Common myeloid progenitor, CD34-positive (primary cell): ENCODE results near the gene DNAH9.

Experiments used
- CTCF ChIA-PET: fragments of 350-600 bp; sonication (Branson Sonifier 250); formaldehyde crosslinking; loops from one replicate; lab custom pipeline; 2021; ENCODE audit warnings: antibody characterized with exemption; lab: Charles Lee
- POLR2A ChIA-PET: fragments of 350-600 bp; sonication (Branson Sonifier 250); formaldehyde crosslinking; loops from one replicate; lab custom pipeline; 2021; ENCODE audit warnings: antibody characterized with exemption; lab: Charles Lee
- DNase-seq, 3 donors: peaks; one replicate each; pipeline versions ENCODE4 v3.0.0 to v3.0.0-alpha.2; 2013
- H3K27ac ChIP-seq, 2 experiments: 1 replicate in 1 of 2; 2 replicates in 1 of 2; pipeline ENCODE4 v1.7.0; 2013; ENCODE audit warnings: inconsistent platforms in 2 of 2, low read length in 2 of 2, mild to moderate bottlenecking in 2 of 2, low read depth in 1 of 2, moderate library complexity in 1 of 2; ENCODE audit not compliant: severe bottlenecking in 2 of 2, insufficient read depth in 1 of 2, poor library complexity in 1 of 2
- H3K27me3 ChIP-seq, 5 experiments: replicated peaks in 2 of 5; 1 replicate in 3 of 5; 2 replicates in 2 of 5; pipeline versions ENCODE4 v1.6.1 to v1.7.0; 2013; ENCODE audit warnings: low read length in 4 of 5, mild to moderate bottlenecking in 2 of 5, moderate library complexity in 2 of 5, inconsistent platforms in 1 of 5; ENCODE audit not compliant: insufficient read depth in 5 of 5, control insufficient read depth in 4 of 5
- H3K36me3 ChIP-seq, 4 experiments: 1 replicate in 2 of 4; 2 replicates in 2 of 4; pipeline versions ENCODE4 v1.6.1 to v1.7.0; 2013; ENCODE audit warnings: low read length in 3 of 4, control low read depth in 1 of 4, mild to moderate bottlenecking in 1 of 4; ENCODE audit not compliant: control insufficient read depth in 4 of 4, insufficient read depth in 4 of 4
- H3K4me1 ChIP-seq, 4 experiments: 1 replicate in 3 of 4; 2 replicates in 1 of 4; pipeline versions ENCODE4 v1.6.1 to v1.7.1; 2013; ENCODE audit warnings: low read length in 3 of 4, mild to moderate bottlenecking in 3 of 4, control low read depth in 1 of 4, inconsistent platforms in 1 of 4, moderate library complexity in 1 of 4; ENCODE audit not compliant: control insufficient read depth in 4 of 4, insufficient read depth in 4 of 4; ENCODE audit errors: control extremely low read depth in 1 of 4
- H3K4me3 ChIP-seq, 7 experiments: 1 replicate in 4 of 7; 2 replicates in 3 of 7; pipeline versions ENCODE4 v1.5.1 to v1.7.0; 2013; ENCODE audit warnings: mild to moderate bottlenecking in 7 of 7, low read length in 6 of 7, moderate library complexity in 6 of 7, inconsistent platforms in 2 of 7, low read depth in 2 of 7, control low read depth in 1 of 7; ENCODE audit not compliant: insufficient read depth in 4 of 7, control insufficient read depth in 1 of 7; ENCODE audit errors: extremely low read depth in 1 of 7
- H3K9me3 ChIP-seq, 5 experiments: 1 replicate in 4 of 5; 2 replicates in 1 of 5; pipeline versions ENCODE4 v1.6.1 to v1.7.1; 2013; ENCODE audit warnings: low read length in 4 of 5, mild to moderate bottlenecking in 2 of 5, inconsistent platforms in 1 of 5, low read depth in 1 of 5, moderate library complexity in 1 of 5; ENCODE audit not compliant: control insufficient read depth in 4 of 5, insufficient read depth in 2 of 5; ENCODE audit errors: control extremely low read depth in 1 of 5
- WGBS: methylation state at CpG from one replicate; pipeline ENCODE4 v1.1.5; 2013; ENCODE audit not compliant: insufficient coverage; 5-methylcytosine and 5-hydroxymethylcytosine counted together

DNAH9 gene

DNA sequence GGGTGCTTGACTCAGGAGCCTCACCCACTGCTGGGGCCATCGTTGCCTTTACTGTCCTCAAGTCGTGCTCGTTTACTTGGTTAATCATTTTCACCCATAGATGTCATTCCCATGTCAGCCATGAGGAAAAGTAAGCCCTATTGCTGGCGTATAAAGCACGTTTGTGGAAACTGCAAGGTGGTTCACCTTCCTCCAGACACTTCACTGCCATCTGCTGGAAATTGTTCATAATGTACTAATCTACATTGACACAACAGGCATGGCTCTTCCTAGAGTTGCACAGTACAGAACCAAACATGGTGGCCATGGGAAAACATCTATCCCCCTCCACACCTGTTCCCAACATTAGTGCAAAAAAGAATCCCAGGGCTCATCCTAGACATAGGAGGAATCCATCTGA, 282.4 kb downstream of the DNAH9 start:
- Histone ChIP-seq H3K9me3 (no peaks in the 10 kb centered on the region), H3K27ac (no peak overlapping the region), H3K27me3 (no peaks in the 10 kb centered on the region), H3K4me3 (no peak overlapping the region), H3K4me1 (no peaks in the 10 kb centered on the region), H3K36me3 (no peaks in the 10 kb centered on the region)
- no peak for DNase-seq
- ChIA-PET POLR2A (no interaction called here), CTCF (no interaction called here)
- 55% methylated on average over 4 of the region's 5 CpGs for WGBS

DNA sequence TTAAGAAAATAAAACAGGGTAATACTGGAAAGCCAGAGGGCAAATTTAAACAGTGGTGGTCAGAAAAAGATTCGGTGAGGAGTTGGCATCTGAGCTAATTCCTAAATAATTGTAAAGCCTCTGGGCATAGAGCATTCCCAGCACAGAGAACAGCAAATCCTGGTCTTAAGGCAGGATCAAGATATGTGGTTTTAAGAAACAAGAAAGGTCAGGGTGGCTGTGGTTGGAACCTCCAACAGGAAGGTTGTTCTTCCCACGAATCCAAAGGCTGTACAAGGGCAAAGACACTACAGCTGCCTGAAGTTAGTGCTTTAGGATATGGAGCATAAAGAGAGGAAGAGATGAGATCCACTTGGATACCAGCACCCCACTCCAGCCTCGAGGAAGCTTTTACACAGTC, 284.4 kb downstream of the DNAH9 start:
- Histone ChIP-seq H3K4me1 (no peaks in the 10 kb centered on the region), H3K27ac (no peak overlapping the region), H3K9me3 (no peaks in the 10 kb centered on the region), H3K4me3 (no peak overlapping the region), H3K27me3 (no peaks in the 10 kb centered on the region), H3K36me3 (no peaks in the 10 kb centered on the region)
- ChIA-PET CTCF (interaction anchor here (1.0 kb wide), 1 partner anchor 11 kb away, joined by 3 read pairs; no protein-coding TSS in a partner anchor), POLR2A (no interaction called here)
- DNase-seq: no peak
- WGBS: 100% methylated on average over 1 of the region's 3 CpGs

DNA sequence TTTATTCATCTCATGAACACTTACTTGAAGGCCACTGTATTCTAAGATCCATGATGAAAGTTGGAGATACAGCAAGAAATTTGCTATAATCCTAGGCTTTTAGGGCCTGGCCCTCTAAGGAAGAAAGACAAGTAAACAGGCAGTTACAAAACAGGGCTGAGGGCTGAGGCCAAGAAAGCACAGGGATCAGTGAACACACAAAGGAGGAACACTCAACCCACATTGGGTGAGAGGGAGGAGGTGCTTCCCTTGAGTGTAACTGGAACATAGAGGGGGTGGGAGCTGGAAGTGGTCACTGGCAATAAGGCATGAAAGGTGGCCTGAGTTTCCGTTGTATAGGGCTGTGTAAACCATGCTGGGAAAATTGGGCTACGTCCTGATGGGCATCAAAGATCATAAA, 286.8 kb downstream of the DNAH9 start:
- Histone ChIP-seq H3K4me3 (no peak overlapping the region), H3K27me3 (no peaks in the 10 kb centered on the region), H3K27ac (no peak overlapping the region), H3K9me3 (no peaks in the 10 kb centered on the region), H3K4me1 (no peaks in the 10 kb centered on the region), H3K36me3 (no peaks in the 10 kb centered on the region)
- ChIA-PET CTCF (no interaction called here), POLR2A (no interaction called here)
- no peak for DNase-seq
- 94% methylated on average over 2 of the region's 2 CpGs for WGBS

DNA sequence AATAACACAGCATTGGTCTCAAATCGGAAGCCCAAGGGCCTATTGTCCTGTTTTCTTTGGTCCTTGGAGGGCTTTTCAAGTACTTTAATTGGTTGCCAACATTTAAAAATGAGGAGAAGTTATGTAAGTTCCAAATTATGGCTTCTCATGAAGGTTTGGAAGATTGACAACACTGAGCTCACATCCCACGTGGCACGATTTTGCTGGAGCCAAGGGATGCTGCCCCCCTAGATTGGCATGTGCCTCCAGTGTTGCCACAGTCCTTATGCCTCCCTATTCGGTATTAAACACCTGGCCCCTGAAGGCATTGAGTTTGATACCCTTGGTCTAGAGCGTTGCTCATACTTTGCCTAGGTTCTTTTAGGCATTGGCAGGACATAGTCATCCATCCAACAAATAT, 291.0 kb downstream of the DNAH9 start:
- Histone ChIP-seq H3K27ac (no peak overlapping the region), H3K9me3 (no peaks in the 10 kb centered on the region), H3K27me3 (no peaks in the 10 kb centered on the region), H3K4me1 (no peaks in the 10 kb centered on the region), H3K4me3 (no peak overlapping the region), H3K36me3 (no peaks in the 10 kb centered on the region)
- ChIA-PET CTCF (no interaction called here), POLR2A (no interaction called here)
- WGBS: 96% methylated on average over 3 of the region's 5 CpGs
- no peak for DNase-seq

DNA sequence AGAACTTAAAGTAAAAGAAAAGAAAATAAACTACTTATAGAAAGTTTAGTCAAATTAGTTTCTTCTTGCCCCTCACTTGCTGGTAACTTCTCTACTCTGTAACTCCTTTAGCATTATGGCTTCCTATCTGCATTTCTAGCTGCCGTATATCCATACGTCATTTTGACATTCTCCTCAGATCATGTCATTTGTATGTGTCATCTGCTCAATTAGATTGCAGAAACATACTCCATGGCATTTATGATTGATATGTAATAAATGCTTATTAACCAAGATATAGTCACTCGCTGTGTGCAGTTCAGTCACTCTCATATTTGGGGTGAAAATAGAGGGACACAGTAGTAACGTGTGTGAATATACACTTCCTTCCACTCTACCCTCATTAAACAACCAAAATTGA, 295.6 kb downstream of the DNAH9 start:
- Histone ChIP-seq H3K9me3 (no peaks in the 10 kb centered on the region), H3K27ac (no peak overlapping the region), H3K36me3 (no peaks in the 10 kb centered on the region), H3K4me3 (no peak overlapping the region), H3K4me1 (no peaks in the 10 kb centered on the region), H3K27me3 (no peaks in the 10 kb centered on the region)
- DNase-seq: no peak
- WGBS: no CpG with 5 or more reads among the region's 4 CpGs
- CTCF ChIA-PET: interaction anchor here (1.5 kb wide), 1 partner anchor 11 kb away, joined by 3 read pairs; no protein-coding TSS in a partner anchor
- POLR2A ChIA-PET: no interaction called here

DNA sequence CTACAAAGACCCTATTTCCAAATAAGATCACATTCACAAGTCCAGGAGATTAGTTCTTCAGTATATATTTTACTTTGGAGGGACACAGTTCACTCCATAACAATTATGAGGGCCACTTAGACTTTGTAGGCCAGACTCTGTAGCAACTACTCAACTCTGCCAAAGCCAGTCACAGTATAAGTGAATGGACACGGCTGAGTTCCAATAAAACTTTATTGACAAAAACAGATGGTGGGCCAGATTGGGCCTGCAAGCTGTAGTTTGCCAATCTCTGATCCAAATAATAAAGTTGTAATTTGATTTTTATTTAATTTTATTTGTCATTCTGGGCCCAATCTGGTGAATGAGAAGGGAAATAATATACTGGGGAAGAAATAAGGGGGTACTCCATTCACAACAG, 297.9 kb downstream of the DNAH9 start:
- no peak overlapping the region for H3K27ac ChIP-seq
- H3K36me3 ChIP-seq: no peaks in the 10 kb centered on the region
- no peak for DNase-seq
- no CpG with 5 or more reads among the region's 1 CpG for WGBS
- H3K9me3 ChIP-seq: no peaks in the 10 kb centered on the region
- H3K4me1 ChIP-seq: no peaks in the 10 kb centered on the region
- CTCF ChIA-PET: no interaction called here
- H3K27me3 ChIP-seq: no peaks in the 10 kb centered on the region
- POLR2A ChIA-PET: no interaction called here
- no peak overlapping the region for H3K4me3 ChIP-seq

DNA sequence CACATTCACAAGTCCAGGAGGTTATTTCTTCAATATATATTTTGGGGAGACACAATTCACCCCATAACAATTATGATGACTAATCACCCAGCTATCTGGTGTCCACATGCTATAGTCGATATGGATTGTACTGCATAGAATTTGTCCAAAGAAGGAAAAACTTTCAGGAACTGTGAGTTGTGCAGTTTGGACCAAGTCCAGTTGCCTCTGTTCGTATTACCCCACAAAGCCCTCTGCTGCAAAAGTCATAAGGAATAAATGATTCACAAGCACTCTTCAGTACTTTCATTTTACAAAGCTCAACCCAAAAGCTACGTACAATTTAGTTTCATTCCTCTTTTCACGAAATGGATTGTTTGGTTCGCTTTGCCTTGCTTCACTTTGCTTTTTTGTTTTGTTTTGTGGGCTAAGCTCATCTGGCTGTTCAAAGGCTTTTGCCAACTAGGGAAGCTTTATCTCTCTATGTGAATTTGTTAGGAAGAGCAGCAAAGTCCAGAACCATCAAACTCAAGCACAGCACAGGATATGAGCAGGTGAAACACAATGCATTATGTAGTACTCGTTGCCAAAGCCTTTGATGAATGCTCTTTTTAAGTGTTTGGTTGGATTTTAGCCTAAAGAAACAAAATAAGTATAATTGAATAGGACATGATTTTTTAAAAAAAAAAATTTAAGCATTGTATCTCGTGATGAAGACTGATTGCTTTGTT, 300.4 kb downstream of the DNAH9 start:
- no peaks in the 10 kb centered on the region for H3K9me3 ChIP-seq
- ChIA-PET POLR2A (no interaction called here), CTCF (no interaction called here)
- WGBS: 92% methylated on average over 2 of the region's 7 CpGs
- H3K4me1 ChIP-seq: no peaks in the 10 kb centered on the region
- H3K4me3 ChIP-seq: no peak overlapping the region
- H3K27me3 ChIP-seq: no peaks in the 10 kb centered on the region
- no peak overlapping the region for H3K27ac ChIP-seq
- no peaks in the 10 kb centered on the region for H3K36me3 ChIP-seq
- DNase-seq: no peak
